ENCODE results near the gene SLC25A47. TPM values are rescaled to one million over a fixed set of nuclear protein-coding genes. Genes with fewer than 3 reads are reported as not detected.
A peak's percentile ranks its signal among the peaks of the same experiment; 100 is the strongest.

SLC25A47 gene
- total RNA-seq, 1 experiment from 2014 or later, result not detected

- TSS peak; percentile 55 for BruUV-seq (replicated peaks)
- Mint-ChIP-seq H3K9me3 (ENCODE audit: unreplicated experiment) (no peaks in the 10 kb centered on the region), H3K27me3 (ENCODE audit: insufficient read depth, unreplicated experiment) (no peaks in the 10 kb centered on the region), H3K4me3 (ENCODE audit: unreplicated experiment) (peak overlapping the region; percentile 83), H3K27ac (ENCODE audit: unreplicated experiment) (peak overlapping the region; percentile 77), H3K4me1 (ENCODE audit: low read depth, unreplicated experiment) (peaks cover 22% of the 10 kb centered on the region), H3K36me3 (ENCODE audit: insufficient read depth, unreplicated experiment) (peaks cover 21% of the 10 kb centered on the region)
- CTCF ChIA-PET, result interaction anchor here (1.0 kb wide), 1 partner anchor 12 kb away, joined by 3 read pairs; no protein-coding TSS in a partner anchor
- no peaks in the 10 kb centered on the region for H3K36me3 ChIP-seq (ENCODE audit: control insufficient read depth, insufficient read depth, low read length)
- no peaks in the 10 kb centered on the region for H3K27me3 ChIP-seq (replicated peaks; ENCODE audit: control insufficient read depth, insufficient read depth, low read length)
- H3K9me3 ChIP-seq, result no peaks in the 10 kb centered on the region
- intact Hi-C loops (cut with micrococcal nuclease; ENCODE audit: unreplicated experiment), result loop anchor here (5.0 kb wide), 1 partner anchor 183 kb away; no protein-coding TSS in a partner anchor
- POLR2A ChIA-PET, result interaction anchor here (0.5 kb wide), 1 partner anchor 894 kb away, joined by 3 read pairs; the partner anchor contains the start of genes CCNK and SETD3
- peak overlapping the region; percentile 90 for H3K4me3 ChIP-seq (ENCODE audit: low read depth, low read length)
- DNase-seq, result no peak
- no peak for TF ChIP-seq CTCF (IDR thresholded peaks at IDR 0.05; ENCODE audit: insufficient read depth in 1 of 2, low read depth in 1 of 2, low read length in 1 of 2, severe bottlenecking in 1 of 2, unreplicated experiment in 1 of 2)
- H3K4me1 ChIP-seq, result no peaks in the 10 kb centered on the region
Measured at GRCh38 chr14:100374876-100375265, 51.7 kb downstream of the SLC25A47 start.

- peaks cover 22% of the 10 kb centered on the region for H3K4me1 Mint-ChIP-seq (ENCODE audit: low read depth, unreplicated experiment)
- peak; percentile 66 to 76 for DNase-seq
Measured at GRCh38 chr14:100375266-100375962, 52.3 kb downstream of the SLC25A47 start.

More at GRCh38 chr14:100375266-100375962, 52.3 kb downstream of the SLC25A47 start:
- H3K9me3 ChIP-seq, result no peaks in the 10 kb centered on the region
- H3K36me3 Mint-ChIP-seq (ENCODE audit: insufficient read depth, unreplicated experiment), result peaks cover 21% of the 10 kb centered on the region
- no peaks in the 10 kb centered on the region for H3K27me3 Mint-ChIP-seq (ENCODE audit: insufficient read depth, unreplicated experiment)
- intact Hi-C loops (cut with micrococcal nuclease; ENCODE audit: unreplicated experiment), result loop anchor here (5.0 kb wide), 1 partner anchor 183 kb away; no protein-coding TSS in a partner anchor
- ChIA-PET CTCF (interaction anchor here (1.0 kb wide), 1 partner anchor 12 kb away, joined by 3 read pairs; no protein-coding TSS in a partner anchor), POLR2A (interaction anchor here (0.5 to 0.6 kb wide), 2 partner anchors 161 to 894 kb away, joined by 3 to 6 read pairs; partner anchors contain the start of genes CCNK and SETD3)
- no peaks in the 10 kb centered on the region for H3K36me3 ChIP-seq (ENCODE audit: control insufficient read depth, insufficient read depth, low read length)
- H3K4me1 ChIP-seq, result no peaks in the 10 kb centered on the region
- peak overlapping the region; percentile 77 for H3K27ac Mint-ChIP-seq (ENCODE audit: unreplicated experiment)
- TF ChIP-seq CTCF (IDR thresholded peaks at IDR 0.05; ENCODE audit: insufficient read depth in 1 of 2, low read depth in 1 of 2, low read length in 1 of 2, severe bottlenecking in 1 of 2, unreplicated experiment in 1 of 2), result no peak
- H3K9me3 Mint-ChIP-seq (ENCODE audit: unreplicated experiment), result no peaks in the 10 kb centered on the region
- H3K4me3 Mint-ChIP-seq (ENCODE audit: unreplicated experiment), result peak overlapping the region; percentile 83
- BruUV-seq (replicated peaks), result no TSS peak
- H3K27me3 ChIP-seq (replicated peaks; ENCODE audit: control insufficient read depth, insufficient read depth, low read length), result no peaks in the 10 kb centered on the region
- peak overlapping the region; percentile 90 for H3K4me3 ChIP-seq (ENCODE audit: low read depth, low read length)
